A549 (cell line): ENCODE data around the gene MPRIP.

Source experiments
- CBX2 ChIP-seq: fragments of 200-600 bp; sonication (generic); IDR thresholded peaks from 2 replicates; pipeline ENCODE4 v1.6.1; 2016; ENCODE audit warnings: low read depth, mild to moderate bottlenecking, borderline replicate concordance
- CBX8 ChIP-seq: fragments of 200-600 bp; sonication (generic); IDR thresholded peaks from 2 replicates; pipeline ENCODE4 v1.6.1; 2016
- CHD4 ChIP-seq: fragments of 200-600 bp; sonication (generic); IDR thresholded peaks from 2 replicates; pipeline ENCODE4 v1.6.1; 2016; ENCODE audit warnings: antibody characterized with exemption, mild to moderate bottlenecking, borderline replicate concordance
- JUNB ChIP-seq: fragments of >200 bp; sonication (Bioruptor Twin); formaldehyde crosslinking; IDR thresholded peaks from 2 replicates; pipeline ENCODE4 v1.6.1; 2016
- NR3C1 ChIP-seq: fragments of >200 bp; sonication (Bioruptor Twin); formaldehyde crosslinking; IDR thresholded peaks from 3 replicates; pipeline ENCODE4 v1.6.1; 2017
- POLR2A ChIP-seq: IDR thresholded peaks from 2 replicates; pipeline ENCODE4 v1.6.1; 2012; ENCODE audit warnings: mild to moderate bottlenecking, low read length
- RAD21 ChIP-seq, 2 experiments: fragments of >200 bp in 1 of 2; sonication (Bioruptor Twin) in 1 of 2; formaldehyde crosslinking in 1 of 2; IDR thresholded peaks in 1 of 2; conservative IDR thresholded peaks in 1 of 2; 2 replicates in 1 of 2; 3 replicates in 1 of 2; pipeline ENCODE4 v1.6.1; 2012 to 2018; ENCODE audit warnings: inconsistent platforms in 1 of 2
- RFX5 ChIP-seq: fragments of 450-650 bp; IDR thresholded peaks from 2 replicates; pipeline ENCODE4 v1.7.1; 2014; ENCODE audit warnings: antibody characterized with exemption, mild to moderate bottlenecking, moderate library complexity
- TF ChIP-seq, protein P1 (sequence below): fragments of 150-350 bp; IDR thresholded peaks from 2 replicates; pipeline ENCODE4 v1.6.1; 2014; ENCODE audit warnings: low read depth, mild to moderate bottlenecking, low read length
- TF ChIP-seq, protein P2 (sequence below): fragments of >200 bp; sonication (Bioruptor Twin); formaldehyde crosslinking; IDR thresholded peaks from 3 replicates; pipeline ENCODE4 v1.5.1; 2016
- TF ChIP-seq, protein P3 (sequence below): fragments of 250-450 bp; sonication (Bioruptor Pico); IDR thresholded peaks from 2 replicates; pipeline ENCODE4 v1.5.0; 2021; ENCODE audit warnings: mild to moderate bottlenecking, moderate library complexity, borderline replicate concordance
- TF ChIP-seq, protein P4 (sequence below): IDR thresholded peaks from 2 replicates; pipeline ENCODE4 v1.6.1; 2012
- TF ChIP-seq, protein P5 (sequence below): fragments of 450-650 bp; IDR thresholded peaks from 2 replicates; pipeline ENCODE4 v1.6.1; 2014; ENCODE audit warnings: antibody characterized with exemption

DNA sequence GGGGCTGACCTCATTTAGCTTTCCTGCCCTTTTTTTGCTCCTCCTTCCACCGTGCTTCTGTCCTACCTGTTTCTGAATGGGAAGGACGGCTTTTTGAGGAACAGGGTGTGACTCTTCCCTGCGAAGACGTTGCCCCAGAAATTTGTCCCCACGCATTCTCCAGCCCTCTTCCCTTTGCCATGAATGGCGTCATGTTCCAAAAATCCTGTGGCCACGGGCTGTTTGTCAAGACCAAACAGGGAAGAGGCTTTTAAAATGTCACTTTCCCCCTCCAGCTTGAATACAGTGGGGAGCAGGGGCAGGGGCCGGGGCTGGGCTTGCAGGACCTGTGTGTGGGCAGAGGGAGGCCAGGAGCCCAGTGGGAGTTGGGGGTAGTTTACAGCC lies 13.9 kb downstream of the MPRIP start:
- TF ChIP-seq, protein P1, sequence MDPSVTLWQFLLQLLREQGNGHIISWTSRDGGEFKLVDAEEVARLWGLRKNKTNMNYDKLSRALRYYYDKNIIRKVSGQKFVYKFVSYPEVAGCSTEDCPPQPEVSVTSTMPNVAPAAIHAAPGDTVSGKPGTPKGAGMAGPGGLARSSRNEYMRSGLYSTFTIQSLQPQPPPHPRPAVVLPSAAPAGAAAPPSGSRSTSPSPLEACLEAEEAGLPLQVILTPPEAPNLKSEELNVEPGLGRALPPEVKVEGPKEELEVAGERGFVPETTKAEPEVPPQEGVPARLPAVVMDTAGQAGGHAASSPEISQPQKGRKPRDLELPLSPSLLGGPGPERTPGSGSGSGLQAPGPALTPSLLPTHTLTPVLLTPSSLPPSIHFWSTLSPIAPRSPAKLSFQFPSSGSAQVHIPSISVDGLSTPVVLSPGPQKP = no peak
- TF ChIP-seq, protein P2, sequence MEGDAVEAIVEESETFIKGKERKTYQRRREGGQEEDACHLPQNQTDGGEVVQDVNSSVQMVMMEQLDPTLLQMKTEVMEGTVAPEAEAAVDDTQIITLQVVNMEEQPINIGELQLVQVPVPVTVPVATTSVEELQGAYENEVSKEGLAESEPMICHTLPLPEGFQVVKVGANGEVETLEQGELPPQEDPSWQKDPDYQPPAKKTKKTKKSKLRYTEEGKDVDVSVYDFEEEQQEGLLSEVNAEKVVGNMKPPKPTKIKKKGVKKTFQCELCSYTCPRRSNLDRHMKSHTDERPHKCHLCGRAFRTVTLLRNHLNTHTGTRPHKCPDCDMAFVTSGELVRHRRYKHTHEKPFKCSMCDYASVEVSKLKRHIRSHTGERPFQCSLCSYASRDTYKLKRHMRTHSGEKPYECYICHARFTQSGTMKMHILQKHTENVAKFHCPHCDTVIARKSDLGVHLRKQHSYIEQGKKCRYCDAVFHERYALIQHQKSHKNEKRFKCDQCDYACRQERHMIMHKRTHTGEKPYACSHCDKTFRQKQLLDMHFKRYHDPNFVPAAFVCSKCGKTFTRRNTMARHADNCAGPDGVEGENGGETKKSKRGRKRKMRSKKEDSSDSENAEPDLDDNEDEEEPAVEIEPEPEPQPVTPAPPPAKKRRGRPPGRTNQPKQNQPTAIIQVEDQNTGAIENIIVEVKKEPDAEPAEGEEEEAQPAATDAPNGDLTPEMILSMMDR = no peak
- TF ChIP-seq NR3C1 = no peak
- TF ChIP-seq, protein P3, sequence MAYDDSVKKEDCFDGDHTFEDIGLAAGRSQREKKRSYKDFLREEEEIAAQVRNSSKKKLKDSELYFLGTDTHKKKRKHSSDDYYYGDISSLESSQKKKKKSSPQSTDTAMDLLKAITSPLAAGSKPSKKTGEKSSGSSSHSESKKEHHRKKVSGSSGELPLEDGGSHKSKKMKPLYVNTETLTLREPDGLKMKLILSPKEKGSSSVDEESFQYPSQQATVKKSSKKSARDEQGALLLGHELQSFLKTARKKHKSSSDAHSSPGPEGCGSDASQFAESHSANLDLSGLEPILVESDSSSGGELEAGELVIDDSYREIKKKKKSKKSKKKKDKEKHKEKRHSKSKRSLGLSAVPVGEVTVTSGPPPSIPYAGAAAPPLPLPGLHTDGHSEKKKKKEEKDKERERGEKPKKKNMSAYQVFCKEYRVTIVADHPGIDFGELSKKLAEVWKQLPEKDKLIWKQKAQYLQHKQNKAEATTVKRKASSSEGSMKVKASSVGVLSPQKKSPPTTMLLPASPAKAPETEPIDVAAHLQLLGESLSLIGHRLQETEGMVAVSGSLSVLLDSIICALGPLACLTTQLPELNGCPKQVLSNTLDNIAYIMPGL = no peak
- TF ChIP-seq, protein P4, sequence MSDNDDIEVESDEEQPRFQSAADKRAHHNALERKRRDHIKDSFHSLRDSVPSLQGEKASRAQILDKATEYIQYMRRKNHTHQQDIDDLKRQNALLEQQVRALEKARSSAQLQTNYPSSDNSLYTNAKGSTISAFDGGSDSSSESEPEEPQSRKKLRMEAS = no peak
- no peak for TF ChIP-seq CBX2
- TF ChIP-seq RAD21 (conservative IDR thresholded peaks at IDR 0.05 in 1 of 2, IDR thresholded peaks at IDR 0.05 in 1 of 2) = no peak
- TF ChIP-seq JUNB = no peak
- TF ChIP-seq, protein P5, sequence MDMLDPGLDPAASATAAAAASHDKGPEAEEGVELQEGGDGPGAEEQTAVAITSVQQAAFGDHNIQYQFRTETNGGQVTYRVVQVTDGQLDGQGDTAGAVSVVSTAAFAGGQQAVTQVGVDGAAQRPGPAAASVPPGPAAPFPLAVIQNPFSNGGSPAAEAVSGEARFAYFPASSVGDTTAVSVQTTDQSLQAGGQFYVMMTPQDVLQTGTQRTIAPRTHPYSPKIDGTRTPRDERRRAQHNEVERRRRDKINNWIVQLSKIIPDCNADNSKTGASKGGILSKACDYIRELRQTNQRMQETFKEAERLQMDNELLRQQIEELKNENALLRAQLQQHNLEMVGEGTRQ = no peak
- no peak for TF ChIP-seq POLR2A
- TF ChIP-seq RFX5 = no peak
- no peak for TF ChIP-seq CHD4
- TF ChIP-seq CBX8 = no peak
